Measurements from ENCODE around the gene CFAP65. TPM values are rescaled to one million over a fixed set of nuclear protein-coding genes. Genes with fewer than 3 reads are reported as not detected.

CFAP65 gene
- total RNA-seq, 6 experiments from 2014 or later = not detected

- DNase-seq = no peak
- Histone ChIP-seq H3K27me3 (no peaks in the 10 kb centered on the region), H3K9me3 (no peaks in the 10 kb centered on the region), H3K4me1 (no peaks in the 10 kb centered on the region), H3K27ac (no peak overlapping the region), H3K36me3 (no peaks in the 10 kb centered on the region), H3K4me3 (no peak overlapping the region)
- WGBS (ENCODE audit: insufficient coverage, low coverage, low lambda C conversion rate, missing lambda C conversion rate) = 47% methylated on average over 4 of the region's 4 CpGs
- ATAC-seq = no peak
- TF ChIP-seq CTCF (IDR thresholded peaks at IDR 0.05) (no peak), POLR2A (IDR thresholded peaks at IDR 0.05) (no peak)
- intact Hi-C loops (cut with DNase I) = no loop called here
These were observed 66.1 kb downstream of the CFAP65 start for GRCh38 chr2:218975060-218975777.

GRCh38 chr2:218970894-218971293 is 70.4 kb downstream of the CFAP65 start:
- 13% methylated on average over 1 of the region's 1 CpG for WGBS (ENCODE audit: insufficient coverage, low coverage, low lambda C conversion rate, missing lambda C conversion rate)
- no peaks in the 10 kb centered on the region for H3K27me3 ChIP-seq
- no peak for TF ChIP-seq CTCF (IDR thresholded peaks at IDR 0.05)
- TF ChIP-seq POLR2A (IDR thresholded peaks at IDR 0.05) = no peak
- H3K27ac ChIP-seq = no peak overlapping the region
- no peaks in the 10 kb centered on the region for H3K9me3 ChIP-seq
- DNase-seq = no peak
- no peak for ATAC-seq
- H3K36me3 ChIP-seq = no peaks in the 10 kb centered on the region
- no peak overlapping the region for H3K4me3 ChIP-seq
- no peaks in the 10 kb centered on the region for H3K4me1 ChIP-seq
- intact Hi-C loops (cut with DNase I) = no loop called here

GRCh38 chr2:218964041-218964771 is 77.1 kb downstream of the CFAP65 start:
- Histone ChIP-seq H3K36me3 (no peaks in the 10 kb centered on the region), H3K4me3 (no peak overlapping the region), H3K4me1 (no peaks in the 10 kb centered on the region), H3K27me3 (peaks cover 0 to 16% of the 10 kb centered on the region in 2 donors), H3K9me3 (no peaks in the 10 kb centered on the region), H3K27ac (no peak overlapping the region)
- TF ChIP-seq CTCF (IDR thresholded peaks at IDR 0.05) (no peak), POLR2A (IDR thresholded peaks at IDR 0.05) (no peak)
- ATAC-seq = no peak
- peak in 1 of 3 donors; percentile 6 for DNase-seq
- 23% methylated on average over 5 of the region's 5 CpGs for WGBS (ENCODE audit: insufficient coverage, low coverage, low lambda C conversion rate, missing lambda C conversion rate)
- intact Hi-C loops (cut with DNase I) = no loop called here

GRCh38 chr2:218963601-218964000 is 77.7 kb downstream of the CFAP65 start:
- peaks cover 0 to 16% of the 10 kb centered on the region in 2 donors for H3K27me3 ChIP-seq
- no peaks in the 10 kb centered on the region for H3K4me1 ChIP-seq
- no peak overlapping the region for H3K27ac ChIP-seq
- ATAC-seq = no peak
- DNase-seq = peak in 1 of 3 donors; percentile 9
- H3K4me3 ChIP-seq = no peak overlapping the region
- no peaks in the 10 kb centered on the region for H3K36me3 ChIP-seq
- no peaks in the 10 kb centered on the region for H3K9me3 ChIP-seq
- TF ChIP-seq POLR2A (IDR thresholded peaks at IDR 0.05) (no peak), CTCF (IDR thresholded peaks at IDR 0.05) (no peak)
- 5% methylated on average over 5 of the region's 5 CpGs for WGBS (ENCODE audit: insufficient coverage, low coverage, low lambda C conversion rate, missing lambda C conversion rate)
- intact Hi-C loops (cut with DNase I) = no loop called here

Data from right lobe of liver (tissue), 6 donors.